ENCODE results near the gene FIG4.

The FIG4 gene

GRCh38 chr6:109690737-109691621 lies at the start of gene FIG4, which contains the start of gene AK9:
Gene FIG4 (plus strand): TSS chr6:109691296. CDS start chr6:109691436, 140 bp downstream.
Gene AK9 (minus strand): TSS chr6:109691202. CDS start chr6:109675745, 15,457 bp downstream.
- Histone ChIP-seq H3K27ac (peak within 1 kb of the TSS; percentile 86), H3K4me1 (ENCODE audit: control insufficient read depth in 1 of 2, insufficient read depth in 1 of 2, low read depth in 1 of 2, low read length in 1 of 2) (peaks cover 29 to 34% of the 10 kb centered on the region in 2 experiments), H3K36me3 (no peaks in the 10 kb centered on the region), H3K27me3 (no peaks in the 10 kb centered on the region), H3K4me3 (ENCODE audit: low read depth in 1 of 2, low read length in 1 of 2) (peak within 1 kb of the TSS; percentile 92 to 99), H3K9me3 (no peaks in the 10 kb centered on the region)
- TF ChIP-seq, protein P1, sequence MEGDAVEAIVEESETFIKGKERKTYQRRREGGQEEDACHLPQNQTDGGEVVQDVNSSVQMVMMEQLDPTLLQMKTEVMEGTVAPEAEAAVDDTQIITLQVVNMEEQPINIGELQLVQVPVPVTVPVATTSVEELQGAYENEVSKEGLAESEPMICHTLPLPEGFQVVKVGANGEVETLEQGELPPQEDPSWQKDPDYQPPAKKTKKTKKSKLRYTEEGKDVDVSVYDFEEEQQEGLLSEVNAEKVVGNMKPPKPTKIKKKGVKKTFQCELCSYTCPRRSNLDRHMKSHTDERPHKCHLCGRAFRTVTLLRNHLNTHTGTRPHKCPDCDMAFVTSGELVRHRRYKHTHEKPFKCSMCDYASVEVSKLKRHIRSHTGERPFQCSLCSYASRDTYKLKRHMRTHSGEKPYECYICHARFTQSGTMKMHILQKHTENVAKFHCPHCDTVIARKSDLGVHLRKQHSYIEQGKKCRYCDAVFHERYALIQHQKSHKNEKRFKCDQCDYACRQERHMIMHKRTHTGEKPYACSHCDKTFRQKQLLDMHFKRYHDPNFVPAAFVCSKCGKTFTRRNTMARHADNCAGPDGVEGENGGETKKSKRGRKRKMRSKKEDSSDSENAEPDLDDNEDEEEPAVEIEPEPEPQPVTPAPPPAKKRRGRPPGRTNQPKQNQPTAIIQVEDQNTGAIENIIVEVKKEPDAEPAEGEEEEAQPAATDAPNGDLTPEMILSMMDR (IDR thresholded peaks at IDR 0.05) = no peak

- Histone ChIP-seq H3K9me3 (no peaks in the 10 kb centered on the region), H3K4me1 (ENCODE audit: control insufficient read depth in 1 of 2, insufficient read depth in 1 of 2, low read depth in 1 of 2, low read length in 1 of 2) (no peaks in the 10 kb centered on the region), H3K27me3 (no peaks in the 10 kb centered on the region), H3K36me3 (no peaks in the 10 kb centered on the region), H3K4me3 (ENCODE audit: low read depth in 1 of 2, low read length in 1 of 2) (no peak overlapping the region), H3K27ac (no peak overlapping the region)
- TF ChIP-seq, protein P1 (IDR thresholded peaks at IDR 0.05) = no peak
These were observed 47.0 kb upstream of the FIG4 start for GRCh38 chr6:109644131-109644530.

DNA sequence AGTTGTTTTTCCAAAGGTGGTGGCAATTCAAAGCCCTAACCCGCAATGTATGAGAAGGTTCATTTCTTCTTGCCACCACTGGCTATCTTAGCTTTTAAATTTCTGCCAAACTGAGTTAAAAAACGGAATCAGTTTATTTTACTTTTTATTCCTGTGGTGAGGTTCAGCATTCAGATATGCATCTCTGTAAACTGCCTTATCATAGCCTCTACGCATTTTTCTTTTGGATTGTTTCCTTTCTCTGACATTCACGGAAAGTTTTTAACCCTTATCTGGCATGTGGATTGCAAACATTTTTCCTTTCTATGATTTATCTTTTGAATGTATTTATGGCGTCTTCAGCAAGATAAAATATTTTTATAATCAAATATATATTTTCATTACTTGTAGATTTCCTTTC lies 37.8 kb upstream of the FIG4 start:
- H3K27me3 ChIP-seq = no peaks in the 10 kb centered on the region
- H3K9me3 ChIP-seq = no peaks in the 10 kb centered on the region
- no peak overlapping the region for H3K4me3 ChIP-seq (ENCODE audit: low read depth in 1 of 2, low read length in 1 of 2)
- no peaks in the 10 kb centered on the region for H3K4me1 ChIP-seq (ENCODE audit: control insufficient read depth in 1 of 2, insufficient read depth in 1 of 2, low read depth in 1 of 2, low read length in 1 of 2)
- peaks cover 7% of the 10 kb centered on the region for H3K36me3 ChIP-seq
- TF ChIP-seq, protein P1 (IDR thresholded peaks at IDR 0.05) = no peak
- H3K27ac ChIP-seq = no peak overlapping the region

- Histone ChIP-seq H3K9me3 (no peaks in the 10 kb centered on the region), H3K4me3 (ENCODE audit: low read depth in 1 of 2, low read length in 1 of 2) (no peak overlapping the region), H3K27me3 (no peaks in the 10 kb centered on the region), H3K36me3 (peaks cover 7% of the 10 kb centered on the region), H3K27ac (no peak overlapping the region), H3K4me1 (ENCODE audit: control insufficient read depth in 1 of 2, insufficient read depth in 1 of 2, low read depth in 1 of 2, low read length in 1 of 2) (no peaks in the 10 kb centered on the region)
- TF ChIP-seq, protein P1 (IDR thresholded peaks at IDR 0.05) = no peak
These were observed 35.3 kb upstream of the FIG4 start for GRCh38 chr6:109655761-109656262.

DNA sequence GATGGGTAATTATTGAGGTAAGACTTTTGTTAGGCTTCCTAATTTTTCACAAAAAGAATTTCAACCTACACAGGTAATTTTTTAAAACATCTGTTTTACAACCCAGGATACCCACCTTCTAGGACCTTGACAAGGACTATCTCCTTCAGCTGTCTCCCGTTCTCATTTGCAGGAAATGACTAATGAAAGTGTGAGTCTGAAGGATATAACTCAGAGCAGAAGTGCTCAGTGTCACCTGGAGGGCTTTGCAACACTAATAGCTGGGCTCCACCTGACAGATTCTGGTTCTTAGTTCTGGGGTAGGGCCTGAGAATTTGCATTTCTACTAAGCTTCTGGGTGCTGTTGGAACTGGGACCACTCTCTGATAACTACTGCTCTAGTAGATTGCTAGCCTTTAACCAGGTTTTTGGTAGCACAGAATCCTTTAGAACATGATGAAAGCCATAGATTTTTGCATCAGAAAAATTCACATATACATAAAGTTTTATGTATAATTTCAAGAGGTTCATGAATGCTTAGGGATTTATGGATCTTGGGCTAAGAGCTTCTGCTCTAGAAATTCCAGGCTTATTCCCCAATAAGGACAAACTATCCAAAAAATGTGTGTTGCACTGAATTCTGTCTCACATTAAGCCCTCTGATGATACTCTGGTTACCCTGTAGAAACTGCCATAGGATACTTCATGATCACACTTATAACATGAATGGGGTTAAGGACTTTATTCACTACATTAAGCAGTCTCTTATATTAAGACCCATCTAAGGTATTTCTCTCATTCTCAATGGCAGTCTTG lies 30.4 kb upstream of the FIG4 start:
- no peak overlapping the region for H3K4me3 ChIP-seq (ENCODE audit: low read depth in 1 of 2, low read length in 1 of 2)
- TF ChIP-seq, protein P1 (IDR thresholded peaks at IDR 0.05) = no peak
- H3K36me3 ChIP-seq = peaks cover 7% of the 10 kb centered on the region
- no peaks in the 10 kb centered on the region for H3K9me3 ChIP-seq
- no peak overlapping the region for H3K27ac ChIP-seq
- no peaks in the 10 kb centered on the region for H3K4me1 ChIP-seq (ENCODE audit: control insufficient read depth in 1 of 2, insufficient read depth in 1 of 2, low read depth in 1 of 2, low read length in 1 of 2)
- H3K27me3 ChIP-seq = no peaks in the 10 kb centered on the region

Measured in neutrophil (primary cell).